K562 (cell line): Measurements from ENCODE around the gene NXT1. TPM values are rescaled to one million over a fixed set of nuclear protein-coding genes. Genes with fewer than 3 reads are reported as not detected.

Source experiments
- DACH1 ChIP-seq: fragments of 450-650 bp; IDR thresholded peaks from 2 replicates; pipeline ENCODE4 v1.6.1; 2018; ENCODE audit not compliant: partially characterized antibody
- FOXP1 ChIP-seq: sonication (generic); formaldehyde crosslinking; IDR thresholded peaks from 2 replicates; pipeline ENCODE4 v1.8.0; 2022; ENCODE audit warnings: mild to moderate bottlenecking, missing genetic modification reagents
- GTF2E2 ChIP-seq: fragments of 200-800 bp; sonication (Bioruptor generic); IDR thresholded peaks from 2 replicates; pipeline ENCODE4 v1.6.1; 2016; ENCODE audit warnings: missing genetic modification characterization, missing compliant biosample characterization
- HDAC8 ChIP-seq: fragments of 450-650 bp; IDR thresholded peaks from 2 replicates; pipeline ENCODE4 v1.6.1; 2016; ENCODE audit warnings: mild to moderate bottlenecking, missing genetic modification characterization, moderate library complexity, missing compliant biosample characterization
- LCOR ChIP-seq: sonication (generic); formaldehyde crosslinking; IDR thresholded peaks from 2 replicates; pipeline ENCODE4 v1.8.0; 2022; ENCODE audit warnings: mild to moderate bottlenecking, missing genetic modification reagents
- MTA1 ChIP-seq: fragments of 450-650 bp; IDR thresholded peaks from 2 replicates; pipeline ENCODE4 v1.6.1; 2017; ENCODE audit warnings: borderline replicate concordance
- RBM39 ChIP-seq: fragments of 200-400 bp; formaldehyde crosslinking; optimal IDR thresholded peaks from 2 replicates; pipeline ENCODE3; 2018; ENCODE audit warnings: low read depth, low read length
- SMAD2 ChIP-seq: fragments of 150-350 bp; IDR thresholded peaks from 2 replicates; pipeline ENCODE4 v1.6.1; 2014; ENCODE audit warnings: low read depth, mild to moderate bottlenecking, low read length
- SMAD3 ChIP-seq: fragments of 450-650 bp; formaldehyde crosslinking; conservative IDR thresholded peaks from 2 replicates; pipeline ENCODE4 v1.4.0; 2020; ENCODE audit warnings: mild to moderate bottlenecking
- TAL1 ChIP-seq: fragments of 450-650 bp; IDR thresholded peaks from 2 replicates; pipeline ENCODE4 v1.6.1; 2016; ENCODE audit warnings: mild to moderate bottlenecking
- TEAD4 ChIP-seq, 2 experiments: sonication (generic) in 1 of 2; formaldehyde crosslinking in 1 of 2; IDR thresholded peaks; 2 replicates each; pipeline versions ENCODE4 v1.6.1 to v1.8.0; 2012 to 2022; ENCODE audit warnings: borderline replicate concordance in 1 of 2, inconsistent platforms in 1 of 2, low read length in 1 of 2, mild to moderate bottlenecking in 1 of 2, missing genetic modification reagents in 1 of 2
- TRIM24 ChIP-seq, 2 experiments: fragments of 450-650 bp; IDR thresholded peaks; 2 replicates each; pipeline ENCODE4 v1.6.1; 2016
- XRCC5 ChIP-seq: fragments of 200-400 bp; formaldehyde crosslinking; IDR thresholded peaks from 2 replicates; pipeline ENCODE4 v1.6.1; 2017; ENCODE audit warnings: low read depth, mild to moderate bottlenecking, low read length
- ZBTB8A ChIP-seq: fragments of 450-650 bp; IDR thresholded peaks from 2 replicates; pipeline ENCODE4 v1.6.1; 2018; ENCODE audit warnings: mild to moderate bottlenecking, moderate library complexity; ENCODE audit not compliant: partially characterized antibody
- ZNF140 ChIP-seq: fragments of 250-450 bp; sonication (Bioruptor Pico); IDR thresholded peaks from 2 replicates; pipeline ENCODE4 v1.8.0; 2021; ENCODE audit warnings: moderate library complexity, mild to moderate bottlenecking, inconsistent platforms
- ZNF316 ChIP-seq: fragments of 450-650 bp; IDR thresholded peaks from 2 replicates; pipeline ENCODE4 v1.6.1; 2016
- ZNF347 ChIP-seq: fragments of 450-650 bp; formaldehyde crosslinking; IDR thresholded peaks from 2 replicates; pipeline ENCODE4 v1.4.0; 2020; ENCODE audit warnings: low read depth, mild to moderate bottlenecking, moderate library complexity
- ZNF699 ChIP-seq: fragments of 250-450 bp; sonication (Bioruptor Pico); IDR thresholded peaks from 2 replicates; pipeline ENCODE4 v1.8.0; 2021; ENCODE audit warnings: mild to moderate bottlenecking, moderate library complexity; ENCODE audit not compliant: insufficient replicate concordance
- polyA plus RNA-seq, 8 experiments: library from polyadenylated mRNA; depleted of rRNA in 4 of 8; stranded (reverse) in 5 of 8; unstranded in 3 of 8; fragments of >200 nt; fragmentation: Nextera tagmentation in 2 of 8; fragmentation: Illumina TruSeq in 1 of 8; extraction: Ambion mirVana in 2 of 8; extraction: Trizol in 1 of 8; gene quantifications; 2 replicates each; pipeline versions ENCODE4 v1.2.1 to v1.2.3, GENCODE V29; 2011 to 2014; ENCODE audit warnings: inconsistent platforms in 1 of 8, missing spikeins in 1 of 8
- total RNA-seq, 7 experiments: library from RNA; depleted of rRNA in 6 of 7; stranded (reverse); fragments of >200 nt in 6 of 7; fragmentation: Illumina TruSeq in 2 of 7; extraction: Trizol in 2 of 7; gene quantifications; 2 replicates each; pipeline versions ENCODE4 v1.2.1 to v1.2.3, GENCODE V29; 2011 to 2021; ENCODE audit warnings: low replicate concordance in 1 of 7
- TF ChIP-seq, protein P1 (sequence below): fragments of 450-650 bp; IDR thresholded peaks from 2 replicates; pipeline ENCODE4 v1.6.1; 2016; ENCODE audit warnings: mild to moderate bottlenecking, moderate library complexity

NXT1 gene
- total and polyA plus RNA-seq, 9 of the 15 experiments (the other 6 are each of a cell fraction or from before 2014, with no cell fraction given), result 7.7 to 50.9 (median 35.6) TPM

DNA sequence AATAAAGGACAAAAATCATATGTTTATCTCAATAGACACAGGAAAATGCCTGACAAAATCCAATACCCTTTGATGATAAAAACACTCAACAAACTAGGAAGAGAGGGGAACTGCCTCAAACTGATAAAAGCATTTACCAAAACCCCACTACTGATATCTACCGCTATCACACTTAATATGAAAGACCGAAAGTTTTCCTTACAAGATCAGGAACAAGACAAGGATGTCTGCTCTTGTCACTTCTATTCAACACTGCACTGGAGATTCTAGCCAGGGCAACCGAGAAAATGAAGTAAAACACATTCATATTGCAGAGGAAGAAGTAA, 36.5 kb downstream of the NXT1 start (continued):
- TF ChIP-seq, protein P1, sequence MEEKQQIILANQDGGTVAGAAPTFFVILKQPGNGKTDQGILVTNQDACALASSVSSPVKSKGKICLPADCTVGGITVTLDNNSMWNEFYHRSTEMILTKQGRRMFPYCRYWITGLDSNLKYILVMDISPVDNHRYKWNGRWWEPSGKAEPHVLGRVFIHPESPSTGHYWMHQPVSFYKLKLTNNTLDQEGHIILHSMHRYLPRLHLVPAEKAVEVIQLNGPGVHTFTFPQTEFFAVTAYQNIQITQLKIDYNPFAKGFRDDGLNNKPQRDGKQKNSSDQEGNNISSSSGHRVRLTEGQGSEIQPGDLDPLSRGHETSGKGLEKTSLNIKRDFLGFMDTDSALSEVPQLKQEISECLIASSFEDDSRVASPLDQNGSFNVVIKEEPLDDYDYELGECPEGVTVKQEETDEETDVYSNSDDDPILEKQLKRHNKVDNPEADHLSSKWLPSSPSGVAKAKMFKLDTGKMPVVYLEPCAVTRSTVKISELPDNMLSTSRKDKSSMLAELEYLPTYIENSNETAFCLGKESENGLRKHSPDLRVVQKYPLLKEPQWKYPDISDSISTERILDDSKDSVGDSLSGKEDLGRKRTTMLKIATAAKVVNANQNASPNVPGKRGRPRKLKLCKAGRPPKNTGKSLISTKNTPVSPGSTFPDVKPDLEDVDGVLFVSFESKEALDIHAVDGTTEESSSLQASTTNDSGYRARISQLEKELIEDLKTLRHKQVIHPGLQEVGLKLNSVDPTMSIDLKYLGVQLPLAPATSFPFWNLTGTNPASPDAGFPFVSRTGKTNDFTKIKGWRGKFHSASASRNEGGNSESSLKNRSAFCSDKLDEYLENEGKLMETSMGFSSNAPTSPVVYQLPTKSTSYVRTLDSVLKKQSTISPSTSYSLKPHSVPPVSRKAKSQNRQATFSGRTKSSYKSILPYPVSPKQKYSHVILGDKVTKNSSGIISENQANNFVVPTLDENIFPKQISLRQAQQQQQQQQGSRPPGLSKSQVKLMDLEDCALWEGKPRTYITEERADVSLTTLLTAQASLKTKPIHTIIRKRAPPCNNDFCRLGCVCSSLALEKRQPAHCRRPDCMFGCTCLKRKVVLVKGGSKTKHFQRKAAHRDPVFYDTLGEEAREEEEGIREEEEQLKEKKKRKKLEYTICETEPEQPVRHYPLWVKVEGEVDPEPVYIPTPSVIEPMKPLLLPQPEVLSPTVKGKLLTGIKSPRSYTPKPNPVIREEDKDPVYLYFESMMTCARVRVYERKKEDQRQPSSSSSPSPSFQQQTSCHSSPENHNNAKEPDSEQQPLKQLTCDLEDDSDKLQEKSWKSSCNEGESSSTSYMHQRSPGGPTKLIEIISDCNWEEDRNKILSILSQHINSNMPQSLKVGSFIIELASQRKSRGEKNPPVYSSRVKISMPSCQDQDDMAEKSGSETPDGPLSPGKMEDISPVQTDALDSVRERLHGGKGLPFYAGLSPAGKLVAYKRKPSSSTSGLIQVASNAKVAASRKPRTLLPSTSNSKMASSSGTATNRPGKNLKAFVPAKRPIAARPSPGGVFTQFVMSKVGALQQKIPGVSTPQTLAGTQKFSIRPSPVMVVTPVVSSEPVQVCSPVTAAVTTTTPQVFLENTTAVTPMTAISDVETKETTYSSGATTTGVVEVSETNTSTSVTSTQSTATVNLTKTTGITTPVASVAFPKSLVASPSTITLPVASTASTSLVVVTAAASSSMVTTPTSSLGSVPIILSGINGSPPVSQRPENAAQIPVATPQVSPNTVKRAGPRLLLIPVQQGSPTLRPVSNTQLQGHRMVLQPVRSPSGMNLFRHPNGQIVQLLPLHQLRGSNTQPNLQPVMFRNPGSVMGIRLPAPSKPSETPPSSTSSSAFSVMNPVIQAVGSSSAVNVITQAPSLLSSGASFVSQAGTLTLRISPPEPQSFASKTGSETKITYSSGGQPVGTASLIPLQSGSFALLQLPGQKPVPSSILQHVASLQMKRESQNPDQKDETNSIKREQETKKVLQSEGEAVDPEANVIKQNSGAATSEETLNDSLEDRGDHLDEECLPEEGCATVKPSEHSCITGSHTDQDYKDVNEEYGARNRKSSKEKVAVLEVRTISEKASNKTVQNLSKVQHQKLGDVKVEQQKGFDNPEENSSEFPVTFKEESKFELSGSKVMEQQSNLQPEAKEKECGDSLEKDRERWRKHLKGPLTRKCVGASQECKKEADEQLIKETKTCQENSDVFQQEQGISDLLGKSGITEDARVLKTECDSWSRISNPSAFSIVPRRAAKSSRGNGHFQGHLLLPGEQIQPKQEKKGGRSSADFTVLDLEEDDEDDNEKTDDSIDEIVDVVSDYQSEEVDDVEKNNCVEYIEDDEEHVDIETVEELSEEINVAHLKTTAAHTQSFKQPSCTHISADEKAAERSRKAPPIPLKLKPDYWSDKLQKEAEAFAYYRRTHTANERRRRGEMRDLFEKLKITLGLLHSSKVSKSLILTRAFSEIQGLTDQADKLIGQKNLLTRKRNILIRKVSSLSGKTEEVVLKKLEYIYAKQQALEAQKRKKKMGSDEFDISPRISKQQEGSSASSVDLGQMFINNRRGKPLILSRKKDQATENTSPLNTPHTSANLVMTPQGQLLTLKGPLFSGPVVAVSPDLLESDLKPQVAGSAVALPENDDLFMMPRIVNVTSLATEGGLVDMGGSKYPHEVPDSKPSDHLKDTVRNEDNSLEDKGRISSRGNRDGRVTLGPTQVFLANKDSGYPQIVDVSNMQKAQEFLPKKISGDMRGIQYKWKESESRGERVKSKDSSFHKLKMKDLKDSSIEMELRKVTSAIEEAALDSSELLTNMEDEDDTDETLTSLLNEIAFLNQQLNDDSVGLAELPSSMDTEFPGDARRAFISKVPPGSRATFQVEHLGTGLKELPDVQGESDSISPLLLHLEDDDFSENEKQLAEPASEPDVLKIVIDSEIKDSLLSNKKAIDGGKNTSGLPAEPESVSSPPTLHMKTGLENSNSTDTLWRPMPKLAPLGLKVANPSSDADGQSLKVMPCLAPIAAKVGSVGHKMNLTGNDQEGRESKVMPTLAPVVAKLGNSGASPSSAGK, result no peak
- no peak for TF ChIP-seq ZNF140
- no peak for TF ChIP-seq ZNF347 (CRISPR knock-in tag)
- peak in 1 of 2 experiments; percentile 6; a peak in 1 of 4 replicates for TF ChIP-seq TRIM24 (IDR thresholded peaks at IDR 0.05)
- TF ChIP-seq TEAD4 (IDR thresholded peaks at IDR 0.05; ENCODE audit: low read length), result peak; percentile 49
- no peak for TF ChIP-seq TEAD4 (CRISPR knock-in tag; IDR thresholded peaks at IDR 0.05; ENCODE audit: borderline replicate concordance)
- TF ChIP-seq FOXP1 (CRISPR knock-in tag), result no peak
- TF ChIP-seq GTF2E2 (tag), result no peak
- no peak for TF ChIP-seq ZNF316
- no peak for TF ChIP-seq SMAD3 (CRISPR knock-in tag)
- TF ChIP-seq XRCC5, result no peak
- no peak for TF ChIP-seq DACH1
- TF ChIP-seq RBM39, result no peak
- TF ChIP-seq MTA1, result no peak
- TF ChIP-seq HDAC8 (tag), result no peak
- TF ChIP-seq ZNF699 (CRISPR knock-in tag), result no peak
- no peak for TF ChIP-seq ZBTB8A
- TF ChIP-seq SMAD2, result no peak
- TF ChIP-seq TAL1, result peak; percentile 64
- TF ChIP-seq LCOR (CRISPR knock-in tag), result no peak
